ENCODE results near the gene SMAD2. TPM values are rescaled to one million over a fixed set of nuclear protein-coding genes. Genes with fewer than 3 reads are reported as not detected.
"Not testable (repeated sequence)": the region's sequence is repeated elsewhere in the genome, so short reads cannot be mapped to it uniquely, and the experiment has no call there.

The SMAD2 gene
- total and polyA plus RNA-seq, 4 donors = 62.7 to 183 (median 76.6) TPM

GRCh38 chr18:47772374-47773248 lies 157.8 kb downstream of the SMAD2 start:
- 65% methylated on average over 13 of the region's 16 CpGs for WGBS (ENCODE audit: insufficient coverage)
- Histone ChIP-seq H3K4me3 (ENCODE audit: low read depth, low read length) (no peak overlapping the region), H3K9me3 (ENCODE audit: control insufficient read depth, insufficient read depth, low read length) (no peaks in the 10 kb centered on the region), H3K36me3 (ENCODE audit: control insufficient read depth, insufficient read depth, low read length) (no peaks in the 10 kb centered on the region), H3K27ac (ENCODE audit: low read depth, low read length) (no peak overlapping the region), H3K4me1 (ENCODE audit: control insufficient read depth, insufficient read depth, low read length) (no peaks in the 10 kb centered on the region), H3K27me3 (ENCODE audit: control insufficient read depth, insufficient read depth, low read length) (no peaks in the 10 kb centered on the region)
- DNase-seq (ENCODE audit: low read depth in 4 of 6, low spot score in 6 of 6) = no peak

- WGBS (ENCODE audit: insufficient coverage) = no CpG with 5 or more reads among the region's 3 CpGs
Observed at GRCh38 chr18:47771922-47772321, 158.5 kb downstream of the SMAD2 start.

GRCh38 chr18:47767699-47768098 lies 162.8 kb downstream of the SMAD2 start:
- Histone ChIP-seq H3K27me3 (ENCODE audit: control insufficient read depth, insufficient read depth, low read length) (no peaks in the 10 kb centered on the region), H3K36me3 (ENCODE audit: control insufficient read depth, insufficient read depth, low read length) (no peaks in the 10 kb centered on the region), H3K9me3 (ENCODE audit: control insufficient read depth, insufficient read depth, low read length) (no peaks in the 10 kb centered on the region), H3K4me1 (ENCODE audit: control insufficient read depth, insufficient read depth, low read length) (no peaks in the 10 kb centered on the region), H3K4me3 (ENCODE audit: low read depth, low read length) (no peak overlapping the region), H3K27ac (ENCODE audit: low read depth, low read length) (no peak overlapping the region)
- DNase-seq (ENCODE audit: low read depth in 4 of 6, low spot score in 6 of 6) = no peak
- 80% methylated on average over 1 of the region's 2 CpGs for WGBS (ENCODE audit: insufficient coverage)

More at GRCh38 chr18:47771922-47772321, 158.5 kb downstream of the SMAD2 start:
- no peak overlapping the region for H3K27ac ChIP-seq (ENCODE audit: low read depth, low read length)
- H3K27me3 ChIP-seq (ENCODE audit: control insufficient read depth, insufficient read depth, low read length) = no peaks in the 10 kb centered on the region
- H3K4me1 ChIP-seq (ENCODE audit: control insufficient read depth, insufficient read depth, low read length) = no peaks in the 10 kb centered on the region
- no peak for DNase-seq (ENCODE audit: low read depth in 4 of 6, low spot score in 6 of 6)
- no peak overlapping the region for H3K4me3 ChIP-seq (ENCODE audit: low read depth, low read length)
- no peaks in the 10 kb centered on the region for H3K36me3 ChIP-seq (ENCODE audit: control insufficient read depth, insufficient read depth, low read length)
- H3K9me3 ChIP-seq (ENCODE audit: control insufficient read depth, insufficient read depth, low read length) = no peaks in the 10 kb centered on the region

- not testable (repeated sequence) for DNase-seq (ENCODE audit: low read depth in 4 of 6, low spot score in 6 of 6); H3K4me1 ChIP-seq (ENCODE audit: control insufficient read depth, insufficient read depth, low read length); H3K27me3 ChIP-seq (ENCODE audit: control insufficient read depth, insufficient read depth, low read length); H3K9me3 ChIP-seq (ENCODE audit: control insufficient read depth, insufficient read depth, low read length); H3K27ac ChIP-seq (ENCODE audit: low read depth, low read length); H3K4me3 ChIP-seq (ENCODE audit: low read depth, low read length); H3K36me3 ChIP-seq (ENCODE audit: control insufficient read depth, insufficient read depth, low read length)
- WGBS (ENCODE audit: insufficient coverage) = no CpG with 5 or more reads among the region's 3 CpGs
Observed at GRCh38 chr18:47767198-47767597, 163.3 kb downstream of the SMAD2 start.

Small RNA genes within 50 kb of the gene (small RNA-seq; reads per million reads assigned to genes)
- gene AC120349.2 (ENCODE audit: low replicate concordance) (not detected), gene MTCO2P2 (ENCODE audit: low replicate concordance) (not detected)
